Measurements from ENCODE around the gene PTGER1. TPM values are rescaled to one million over a fixed set of nuclear protein-coding genes. Genes with fewer than 3 reads are reported as not detected.

Gene PTGER1
- total RNA-seq, 1 experiment from 2014 or later = 2.2 TPM

GRCh38 chr19:14480700-14481079 lies 5.5 kb upstream of the PTGER1 start:
- ChIA-PET POLR2A (no interaction called here), CTCF (interaction anchor here (0.5 to 1.1 kb wide), 5 partner anchors 81 to 401 kb away, joined by 3 to 9 read pairs (median 4); no protein-coding TSS in a partner anchor)
- no peak overlapping the region for H3K4me3 ChIP-seq (ENCODE audit: low read depth in 2 of 2, low read length in 2 of 2)
- DNase-seq (ENCODE audit: low read depth, low spot score) (no peak), ATAC-seq (no peak)
- H3K27ac ChIP-seq (ENCODE audit: low read length) = no peak overlapping the region
- no peak for TF ChIP-seq POLR2AphosphoS5 (IDR thresholded peaks at IDR 0.05; ENCODE audit: low read depth, low read length)
- no peaks in the 10 kb centered on the region for H3K9me3 ChIP-seq (ENCODE audit: control insufficient read depth, insufficient read depth, low read depth, low read length)
- H3K36me3 ChIP-seq (ENCODE audit: control insufficient read depth, insufficient read depth, low read length) = no peaks in the 10 kb centered on the region; the same call in 1 of the 2 replicates
- peaks cover 22% of the 10 kb centered on the region for H3K4me1 ChIP-seq (ENCODE audit: control insufficient read depth, insufficient read depth, low read length)
- no peaks in the 10 kb centered on the region for H3K27me3 ChIP-seq (ENCODE audit: control insufficient read depth, insufficient read depth, low read length)
- BruUV-seq (replicated peaks) = no TSS peak
- intact Hi-C loops (cut with micrococcal nuclease; ENCODE audit: unreplicated experiment) = no loop called here
- in situ Hi-C loops (cut with HindIII; ENCODE audit: low pct_unique_long_range_greater_than_20kb, low sequenced_read_pairs) = no loop called here

GRCh38 chr19:14479975-14480699 lies 5.0 kb upstream of the PTGER1 start:
- H3K4me1 ChIP-seq (ENCODE audit: control insufficient read depth, insufficient read depth, low read length) = peaks cover 24% of the 10 kb centered on the region
- no peaks in the 10 kb centered on the region; the same call in 1 of the 2 replicates for H3K36me3 ChIP-seq (ENCODE audit: control insufficient read depth, insufficient read depth, low read length)
- no peaks in the 10 kb centered on the region for H3K27me3 ChIP-seq (ENCODE audit: control insufficient read depth, insufficient read depth, low read length)
- ChIA-PET POLR2A (no interaction called here), CTCF (interaction anchor here (0.5 to 1.1 kb wide), 5 partner anchors 80 to 400 kb away, joined by 3 to 9 read pairs (median 4); no protein-coding TSS in a partner anchor)
- intact Hi-C loops (cut with micrococcal nuclease; ENCODE audit: unreplicated experiment) (no loop called here), in situ Hi-C loops (cut with HindIII; ENCODE audit: low pct_unique_long_range_greater_than_20kb, low sequenced_read_pairs) (no loop called here)
- H3K9me3 ChIP-seq (ENCODE audit: control insufficient read depth, insufficient read depth, low read depth, low read length) = no peaks in the 10 kb centered on the region
- H3K27ac ChIP-seq (ENCODE audit: low read length) = no peak overlapping the region
- DNase-seq (ENCODE audit: low read depth, low spot score) (no peak), ATAC-seq (peak; percentile 63)
- H3K4me3 ChIP-seq (ENCODE audit: low read depth in 2 of 2, low read length in 2 of 2) = no peak overlapping the region
- BruUV-seq (replicated peaks) = no TSS peak
- TF ChIP-seq CTCF (IDR thresholded peaks at IDR 0.05) = peak; percentile 94
- no peak for TF ChIP-seq POLR2AphosphoS5 (IDR thresholded peaks at IDR 0.05; ENCODE audit: low read depth, low read length)
- no peak for TF ChIP-seq REST (IDR thresholded peaks at IDR 0.05; ENCODE audit: insufficient read depth in 1 of 2, low read depth in 2 of 2, low read length in 1 of 2)
- no peak for TF ChIP-seq TCF7L2 (IDR thresholded peaks at IDR 0.05; ENCODE audit: low read depth, low read length)
- no peak for TF ChIP-seq SIN3A (IDR thresholded peaks at IDR 0.05; ENCODE audit: borderline replicate concordance, insufficient read depth, low read depth, low read length)
